HG02852 (cell line): ENCODE measurements around the gene CCL25.
"Not testable (repeated sequence)": the region's sequence is repeated elsewhere in the genome, so short reads cannot be mapped to it uniquely, and the experiment has no call there.

Source experiments
- ATAC-seq: cut with Tn5 transposase; IDR thresholded peaks from one replicate; pipeline ENCODE4 v1.9.1; 2021; ENCODE audit warnings: mild to moderate bottlenecking, moderate library complexity; ENCODE audit not compliant: unreplicated experiment

Gene CCL25

DNA sequence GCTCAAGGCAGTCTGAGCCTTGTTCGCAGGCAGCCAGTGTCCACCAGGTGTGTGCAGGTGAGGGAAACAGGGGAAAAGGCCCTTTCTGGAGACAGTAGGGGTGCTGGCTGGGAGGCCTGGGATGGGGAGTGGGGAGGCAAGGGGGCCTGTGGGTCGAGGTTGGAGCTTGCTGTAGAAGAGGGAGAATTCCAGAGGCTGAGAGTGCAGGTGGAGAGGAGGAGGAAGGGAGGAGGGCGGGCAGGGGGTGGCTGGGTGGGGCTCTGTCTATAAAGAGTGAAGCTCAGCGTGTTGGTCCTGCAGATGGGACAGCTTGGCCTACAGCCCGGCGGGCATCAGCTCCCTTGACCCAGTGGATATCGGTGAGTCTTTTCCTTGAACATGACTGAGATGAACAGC lies at the start of gene CCL25:
Gene CCL25, plus strand, starts transcription at position 297 of the 396 bp plus-strand sequence. CDS start 290 bp downstream, outside the sequence.
- ATAC-seq = no peak

- ATAC-seq = no peak
Observed at GRCh38 chr19:8004001-8004400, 48.6 kb upstream of the CCL25 start.

GRCh38 chr19:8004723-8005513 lies 47.6 kb upstream of the CCL25 start:
- peak; percentile 19 for ATAC-seq

- ATAC-seq = peak; percentile 75
Observed at GRCh38 chr19:8005534-8006256, 46.9 kb upstream of the CCL25 start, which contains the start of gene ELAVL1. ELAVL1 (minus strand) TSS chr19:8005641; CDS start chr19:7991815, 13,826 bp downstream.

- no peak for ATAC-seq
Observed at GRCh38 chr19:8017808-8018207, 34.8 kb upstream of the CCL25 start.

DNA sequence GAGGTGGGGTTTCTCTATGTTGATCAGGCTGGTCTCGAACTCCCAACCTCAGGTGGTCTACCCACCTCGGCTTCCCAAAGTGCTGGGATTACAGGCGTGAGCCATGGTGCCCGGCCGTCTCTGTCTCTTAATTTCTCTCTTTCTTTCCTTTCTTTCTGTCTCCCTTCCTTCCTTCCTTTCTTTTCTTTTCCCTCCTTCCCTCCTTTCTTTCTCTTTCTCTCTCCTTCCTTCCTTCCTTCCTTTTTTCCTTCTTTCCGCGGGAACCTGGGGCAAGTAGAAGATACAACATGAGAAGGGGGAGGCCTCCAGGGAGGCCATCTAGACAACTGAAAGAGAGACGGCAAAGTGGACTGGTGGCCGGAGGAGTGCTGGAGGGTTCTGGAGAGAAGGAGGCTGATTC lies 31.9 kb upstream of the CCL25 start:
- ATAC-seq = no peak

GRCh38 chr19:8021374-8021773 lies 31.2 kb upstream of the CCL25 start:
- ATAC-seq = no peak

DNA sequence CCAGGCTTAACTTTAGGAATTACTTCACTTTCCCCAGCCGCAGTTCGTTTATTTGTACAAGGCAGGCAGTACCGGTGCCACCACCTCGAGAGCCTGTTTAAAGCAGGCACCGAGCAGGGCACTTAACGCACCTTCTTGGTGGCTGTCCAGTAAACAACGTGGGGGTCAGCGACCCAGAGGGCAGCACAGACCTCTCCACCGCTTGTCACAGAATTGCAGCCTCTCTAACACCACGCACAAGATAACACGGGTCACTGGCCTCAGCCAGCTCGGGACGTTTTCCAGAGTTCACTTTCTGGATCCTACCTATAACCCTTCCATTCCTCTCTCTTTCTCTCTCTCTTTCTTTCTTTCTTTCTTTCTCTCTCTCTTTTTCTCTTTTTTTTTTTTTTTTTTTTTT lies 30.3 kb upstream of the CCL25 start:
- ATAC-seq = no peak

DNA sequence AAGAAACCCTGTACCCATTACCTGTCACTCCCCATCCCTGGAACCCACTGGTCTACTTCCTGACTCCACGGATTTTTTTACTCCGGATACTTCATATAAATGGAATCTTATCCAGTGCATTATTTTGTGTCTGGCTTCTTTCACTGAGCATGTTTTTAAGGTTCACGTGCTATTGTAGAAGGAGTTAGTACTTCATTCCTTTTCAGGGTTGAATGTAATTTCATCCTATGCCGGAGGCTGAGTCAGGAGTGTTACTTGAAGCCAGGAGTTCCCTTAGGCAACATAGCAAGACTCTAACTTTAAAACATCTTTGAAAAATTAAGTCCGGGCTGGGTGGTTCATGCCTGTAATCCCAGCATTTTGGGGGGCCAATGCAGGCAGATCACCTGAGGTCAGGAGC lies 29.2 kb upstream of the CCL25 start:
- no peak for ATAC-seq

GRCh38 chr19:8024256-8024655 lies 28.3 kb upstream of the CCL25 start:
- ATAC-seq = not testable (repeated sequence)

DNA sequence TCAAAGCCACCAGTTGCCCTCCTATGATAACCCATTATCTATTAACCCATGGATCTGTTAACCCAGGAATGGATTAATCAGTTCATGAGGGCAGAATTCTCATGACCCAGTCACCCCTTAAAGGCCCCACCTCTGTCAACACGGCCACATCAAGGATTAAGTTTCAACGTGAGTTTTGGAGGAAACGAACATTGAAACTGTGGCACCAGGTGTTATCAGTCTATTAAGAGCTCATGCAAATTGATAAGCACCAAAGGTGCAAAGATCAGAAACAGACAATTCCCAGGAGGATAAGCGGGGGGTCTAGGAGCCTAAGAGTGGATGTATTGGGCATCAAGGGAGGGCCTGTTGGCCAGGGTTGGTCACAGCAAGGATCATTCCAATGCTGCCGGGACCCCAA lies 27.2 kb upstream of the CCL25 start:
- ATAC-seq = no peak

DNA sequence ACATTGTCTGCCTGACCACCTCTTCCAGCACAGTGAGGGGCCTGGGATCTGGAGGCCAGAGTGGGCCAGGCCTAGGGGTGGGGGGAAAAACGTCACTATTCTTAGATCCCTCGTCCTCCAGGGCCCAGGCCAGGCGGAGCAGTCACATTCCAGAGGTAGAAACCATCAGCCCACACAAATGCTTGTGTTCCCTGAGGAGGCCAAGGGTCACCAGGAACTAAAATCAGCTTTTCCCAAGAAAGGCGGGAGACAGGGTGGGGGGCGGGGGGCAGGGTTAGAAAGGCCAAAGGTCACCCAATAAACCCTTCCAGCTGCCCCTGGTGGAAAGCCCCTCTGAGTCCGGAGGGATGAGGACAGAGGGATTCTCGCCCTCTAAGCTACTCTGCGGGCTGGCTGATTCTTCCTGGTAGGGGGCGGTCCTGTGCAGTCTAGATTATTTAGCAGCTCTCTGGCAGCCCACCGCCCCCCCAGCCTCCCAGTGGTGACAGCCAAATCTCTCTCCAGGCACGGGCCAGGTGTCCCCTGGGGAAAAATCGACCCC lies 23.5 kb upstream of the CCL25 start:
- no peak for ATAC-seq

DNA sequence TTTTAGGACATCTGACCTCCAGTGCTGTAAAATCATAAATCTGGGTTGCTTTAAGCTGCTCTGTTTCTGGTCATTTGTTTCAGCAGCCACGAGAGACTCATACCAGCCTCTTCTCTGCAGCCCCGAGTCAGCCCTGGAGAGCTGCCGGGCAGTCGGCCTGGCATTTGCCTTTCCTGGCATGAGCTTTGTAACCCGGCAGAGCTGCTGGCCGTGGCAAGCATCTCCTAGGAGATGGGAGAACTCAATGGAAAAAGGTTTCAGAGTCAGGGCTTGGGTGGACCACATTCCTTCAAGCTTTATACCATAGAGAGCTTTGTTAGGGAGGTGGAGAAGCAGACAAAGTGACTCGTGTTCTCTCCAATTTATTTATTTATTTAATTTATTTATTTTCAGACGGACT lies 21.6 kb upstream of the CCL25 start:
- ATAC-seq = no peak

- ATAC-seq = not testable (repeated sequence)
Observed at GRCh38 chr19:8033287-8034177, 19.0 kb upstream of the CCL25 start.

- ATAC-seq = no peak
Observed at GRCh38 chr19:8034178-8034525, 18.4 kb upstream of the CCL25 start.

DNA sequence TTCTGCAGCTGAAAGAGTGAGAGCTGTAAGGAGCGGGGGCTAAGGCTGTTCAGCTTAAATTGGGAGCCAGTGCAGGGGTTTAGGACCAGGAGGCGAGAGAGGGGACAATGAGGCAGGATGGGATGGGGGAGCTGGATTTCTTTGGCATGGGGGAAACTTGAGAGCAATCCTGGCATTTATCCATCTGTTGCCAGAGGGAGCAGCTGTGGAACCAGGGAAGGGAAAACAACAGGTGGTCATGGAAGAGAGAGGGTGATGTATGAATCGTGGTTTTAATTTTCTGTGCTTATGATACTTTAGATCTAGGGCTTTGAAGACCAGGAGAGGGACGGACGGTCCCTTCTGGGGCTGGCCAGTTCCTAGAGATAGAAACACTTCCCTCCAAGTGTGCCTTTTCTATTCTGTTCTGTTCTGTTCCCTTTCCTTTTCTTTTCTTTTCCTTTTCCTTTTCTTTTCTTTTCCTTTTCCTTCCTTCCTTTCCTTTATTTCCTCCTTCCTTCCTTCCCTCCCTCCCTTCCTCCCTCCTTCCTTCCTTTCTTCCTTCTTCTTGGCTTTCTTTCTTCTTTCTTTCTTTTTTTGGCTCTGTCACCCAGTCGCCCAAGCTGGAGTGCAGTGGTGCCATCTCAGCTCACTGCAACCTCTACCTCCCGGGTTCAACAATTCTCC lies 16.0 kb upstream of the CCL25 start:
- no peak for ATAC-seq

- ATAC-seq = no peak
Observed at GRCh38 chr19:8038815-8039214, 13.7 kb upstream of the CCL25 start.

DNA sequence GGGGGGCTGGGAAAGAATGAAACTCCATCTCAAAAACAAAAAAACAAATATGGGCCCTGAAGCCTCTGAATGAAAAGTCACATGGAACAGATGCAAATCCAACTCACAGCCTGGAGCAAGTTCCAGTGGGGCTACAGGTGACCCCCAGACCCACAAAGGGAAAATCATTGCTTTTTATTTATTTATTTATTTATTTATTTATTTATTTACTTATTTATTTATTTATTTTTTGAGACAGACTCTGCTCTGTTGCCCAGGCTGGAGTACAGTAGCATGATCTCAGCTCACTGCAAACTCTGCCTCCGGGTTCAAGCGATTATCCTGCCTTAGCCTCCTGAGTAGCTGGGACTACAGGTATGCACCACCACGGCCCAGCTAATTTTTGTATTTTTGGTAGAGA lies 13.3 kb upstream of the CCL25 start:
- no peak for ATAC-seq

- ATAC-seq = no peak
Observed at GRCh38 chr19:8041531-8041931, 11.0 kb upstream of the CCL25 start.

DNA sequence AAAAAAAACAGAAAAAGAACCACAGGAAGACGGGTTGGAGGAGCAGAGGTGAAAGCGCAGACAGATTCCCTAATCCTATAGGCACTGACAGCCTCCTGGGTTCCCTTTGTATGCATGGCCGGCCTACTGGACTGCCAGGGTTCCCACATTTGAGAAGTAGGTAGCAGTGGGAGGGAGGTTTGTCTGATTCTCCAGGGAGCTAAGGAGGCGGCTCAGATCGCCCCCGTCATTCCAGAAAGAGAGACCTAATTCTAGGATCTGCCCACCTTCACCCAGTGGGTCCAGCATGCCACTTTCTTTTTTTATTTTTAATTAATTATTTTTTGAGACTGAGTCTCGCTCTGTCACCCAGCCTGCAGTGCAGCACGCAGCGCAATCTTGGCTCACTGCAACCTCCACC lies 9.7 kb upstream of the CCL25 start:
- no peak for ATAC-seq

- ATAC-seq = no peak
Observed at GRCh38 chr19:8044018-8044417, 8.5 kb upstream of the CCL25 start.
